DOHH2 (cell line): ENCODE data around the gene ALAS1.

Experiments used
- EZH2phosphoT487 ChIP-seq: fragments of 200-600 bp; sonication (generic); IDR thresholded peaks from 2 replicates; pipeline ENCODE4 v1.6.1; 2017; ENCODE audit warnings: borderline replicate concordance, mild to moderate bottlenecking, antibody characterized with exemption, low read length, moderate library complexity, mixed read lengths
- TF ChIP-seq, protein P1 (sequence below): fragments of 200-600 bp; sonication (generic); IDR thresholded peaks from one replicate; pipeline ENCODE4 v1.5.1; 2014; ENCODE audit warnings: antibody characterized with exemption, mild to moderate bottlenecking, low read depth, low read length; ENCODE audit not compliant: poor library complexity, severe bottlenecking

DNA sequence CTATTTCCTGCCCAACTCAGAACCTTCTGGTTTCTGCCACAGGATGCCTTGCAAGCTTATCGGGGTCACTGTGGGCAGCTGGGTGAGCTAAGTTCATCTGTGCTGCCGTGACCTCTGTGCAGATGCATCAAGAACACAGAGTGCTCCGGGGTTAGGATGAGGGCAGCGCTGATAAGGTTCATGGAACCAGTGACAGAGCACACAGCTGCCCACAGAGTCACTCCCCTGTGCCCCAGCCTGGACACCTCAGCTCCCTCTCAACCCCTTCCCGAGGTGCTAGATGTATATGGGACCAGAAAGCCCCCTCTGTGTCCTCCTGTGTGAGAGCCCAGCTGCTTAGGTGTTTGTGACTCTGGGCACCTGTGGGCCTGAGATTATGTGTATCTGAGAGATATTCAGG, 15.8 kb upstream of the ALAS1 start:
- TF ChIP-seq, protein P1, sequence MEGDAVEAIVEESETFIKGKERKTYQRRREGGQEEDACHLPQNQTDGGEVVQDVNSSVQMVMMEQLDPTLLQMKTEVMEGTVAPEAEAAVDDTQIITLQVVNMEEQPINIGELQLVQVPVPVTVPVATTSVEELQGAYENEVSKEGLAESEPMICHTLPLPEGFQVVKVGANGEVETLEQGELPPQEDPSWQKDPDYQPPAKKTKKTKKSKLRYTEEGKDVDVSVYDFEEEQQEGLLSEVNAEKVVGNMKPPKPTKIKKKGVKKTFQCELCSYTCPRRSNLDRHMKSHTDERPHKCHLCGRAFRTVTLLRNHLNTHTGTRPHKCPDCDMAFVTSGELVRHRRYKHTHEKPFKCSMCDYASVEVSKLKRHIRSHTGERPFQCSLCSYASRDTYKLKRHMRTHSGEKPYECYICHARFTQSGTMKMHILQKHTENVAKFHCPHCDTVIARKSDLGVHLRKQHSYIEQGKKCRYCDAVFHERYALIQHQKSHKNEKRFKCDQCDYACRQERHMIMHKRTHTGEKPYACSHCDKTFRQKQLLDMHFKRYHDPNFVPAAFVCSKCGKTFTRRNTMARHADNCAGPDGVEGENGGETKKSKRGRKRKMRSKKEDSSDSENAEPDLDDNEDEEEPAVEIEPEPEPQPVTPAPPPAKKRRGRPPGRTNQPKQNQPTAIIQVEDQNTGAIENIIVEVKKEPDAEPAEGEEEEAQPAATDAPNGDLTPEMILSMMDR = no peak
- no peak for TF ChIP-seq EZH2phosphoT487
